Calu3 (cell line): ENCODE data around the gene ULK3. TPM values are rescaled to one million over a fixed set of nuclear protein-coding genes. Genes with fewer than 3 reads are reported as not detected.

Source experiments
- BruUV-seq: library from RNA; stranded (reverse); fragments of 400-500 nt; replicated peaks from 2 replicates; lab custom pipeline; 2021; lab: Mats Ljungman, UMichigan
- CTCF ChIA-PET: fragments of 300-600 bp; sonication (Branson Sonifier 250); formaldehyde crosslinking; loops from one replicate; lab custom pipeline; 2022; ENCODE audit warnings: antibody characterized with exemption; lab: Charles Lee
- DNase-seq: peaks from one replicate; pipeline ENCODE4 v3.0.0; 2022
- H3K27ac Mint-ChIP-seq: one replicate; pipeline ENCODE4 v1.8.0; 2022; ENCODE audit warnings: mixed read lengths; ENCODE audit not compliant: unreplicated experiment
- H3K27me3 Mint-ChIP-seq: one replicate; pipeline ENCODE4 v1.8.0; 2022; ENCODE audit warnings: mixed read lengths; ENCODE audit not compliant: unreplicated experiment
- H3K36me3 Mint-ChIP-seq: one replicate; pipeline ENCODE4 v1.8.0; 2022; ENCODE audit warnings: mild to moderate bottlenecking, moderate library complexity, mixed read lengths; ENCODE audit not compliant: insufficient read depth, unreplicated experiment
- H3K4me1 Mint-ChIP-seq: one replicate; pipeline ENCODE4 v1.8.0; 2022; ENCODE audit warnings: mild to moderate bottlenecking, low read depth, mixed read lengths; ENCODE audit not compliant: unreplicated experiment
- H3K4me3 Mint-ChIP-seq: one replicate; pipeline ENCODE4 v1.8.0; 2022; ENCODE audit warnings: mild to moderate bottlenecking, low read depth, moderate library complexity, mixed read lengths; ENCODE audit not compliant: unreplicated experiment
- H3K9me3 Mint-ChIP-seq: one replicate; pipeline ENCODE4 v1.8.0; 2022; ENCODE audit warnings: low read depth, mixed read lengths; ENCODE audit not compliant: unreplicated experiment
- intact Hi-C: fragments of 100-400 bp; cut with micrococcal nuclease; formaldehyde crosslinking; loops from one replicate; pipeline ENCODE4 v1.10.0; 2022; ENCODE audit not compliant: unreplicated experiment
- total RNA-seq: library from RNA; stranded (reverse); gene quantifications from 2 replicates; pipeline ENCODE4 v1.2.3, GENCODE V29; 2022
- TF ChIP-seq, protein P1 (sequence below): fragments of 200-600 bp; IDR thresholded peaks from one replicate; pipeline ENCODE4 v1.8.0; 2022; ENCODE audit warnings: antibody characterized with exemption; ENCODE audit not compliant: unreplicated experiment

ULK3 gene
- total RNA-seq, 1 experiment from 2014 or later: 33.8 TPM

DNA sequence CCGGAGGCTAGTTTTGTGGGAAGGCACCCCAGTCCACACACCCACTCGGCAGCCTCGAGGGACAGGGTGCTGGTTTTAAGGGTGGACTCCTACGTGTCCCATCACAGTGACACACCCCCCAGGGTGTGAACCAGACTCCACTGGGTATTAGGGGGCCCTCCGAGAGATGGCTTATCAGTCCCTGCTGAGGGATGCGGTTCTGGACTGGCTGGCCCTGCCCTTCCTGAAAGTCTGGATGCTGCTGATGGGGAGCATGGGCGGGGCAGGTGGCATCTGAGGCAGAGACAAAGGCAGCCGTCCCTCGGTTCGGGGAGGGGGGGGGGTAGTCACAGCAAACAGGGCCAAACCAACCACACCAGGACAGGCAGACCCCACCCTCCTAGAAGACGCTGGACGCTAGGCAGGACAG lies 939 bp upstream of the ULK3 start:
- BruUV-seq: TSS peak; percentile 35
- no peaks in the 10 kb centered on the region for H3K9me3 Mint-ChIP-seq
- no peaks in the 10 kb centered on the region for H3K27me3 Mint-ChIP-seq
- TF ChIP-seq, protein P1, sequence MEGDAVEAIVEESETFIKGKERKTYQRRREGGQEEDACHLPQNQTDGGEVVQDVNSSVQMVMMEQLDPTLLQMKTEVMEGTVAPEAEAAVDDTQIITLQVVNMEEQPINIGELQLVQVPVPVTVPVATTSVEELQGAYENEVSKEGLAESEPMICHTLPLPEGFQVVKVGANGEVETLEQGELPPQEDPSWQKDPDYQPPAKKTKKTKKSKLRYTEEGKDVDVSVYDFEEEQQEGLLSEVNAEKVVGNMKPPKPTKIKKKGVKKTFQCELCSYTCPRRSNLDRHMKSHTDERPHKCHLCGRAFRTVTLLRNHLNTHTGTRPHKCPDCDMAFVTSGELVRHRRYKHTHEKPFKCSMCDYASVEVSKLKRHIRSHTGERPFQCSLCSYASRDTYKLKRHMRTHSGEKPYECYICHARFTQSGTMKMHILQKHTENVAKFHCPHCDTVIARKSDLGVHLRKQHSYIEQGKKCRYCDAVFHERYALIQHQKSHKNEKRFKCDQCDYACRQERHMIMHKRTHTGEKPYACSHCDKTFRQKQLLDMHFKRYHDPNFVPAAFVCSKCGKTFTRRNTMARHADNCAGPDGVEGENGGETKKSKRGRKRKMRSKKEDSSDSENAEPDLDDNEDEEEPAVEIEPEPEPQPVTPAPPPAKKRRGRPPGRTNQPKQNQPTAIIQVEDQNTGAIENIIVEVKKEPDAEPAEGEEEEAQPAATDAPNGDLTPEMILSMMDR: no peak
- H3K36me3 Mint-ChIP-seq: peaks cover 63% of the 10 kb centered on the region
- H3K4me1 Mint-ChIP-seq: no peaks in the 10 kb centered on the region
- H3K27ac Mint-ChIP-seq: peak overlapping the region; percentile 52
- no peak for DNase-seq
- H3K4me3 Mint-ChIP-seq: peak overlapping the region; percentile 80
- intact Hi-C loops: no loop called here
- CTCF ChIA-PET: interaction anchor here (1.9 kb wide), 1 partner anchor 58 kb away, joined by 9 read pairs; no protein-coding TSS in a partner anchor

DNA sequence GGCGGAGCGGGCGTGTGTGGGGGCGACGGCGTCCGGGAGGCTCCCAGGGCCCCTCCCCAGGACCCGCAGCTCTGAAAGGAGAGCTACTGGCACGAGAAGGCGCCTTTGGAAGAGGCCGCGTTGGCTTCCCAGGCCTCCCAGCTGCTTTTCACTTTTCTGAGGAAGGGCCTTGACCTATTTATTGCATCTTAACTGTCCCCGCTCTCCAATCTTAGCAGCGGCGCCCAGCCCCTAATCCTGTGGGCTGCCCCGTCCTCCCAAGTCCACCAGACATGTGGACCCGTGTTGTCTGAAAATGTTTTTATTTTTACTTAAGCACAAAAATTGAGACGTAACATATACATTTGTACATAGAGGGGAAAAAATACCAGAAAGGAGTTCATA lies 481 bp upstream of the ULK3 start:
- peak overlapping the region; percentile 52 for H3K27ac Mint-ChIP-seq
- TSS peak; percentile 82 for BruUV-seq
- no peaks in the 10 kb centered on the region for H3K27me3 Mint-ChIP-seq
- peak overlapping the region; percentile 80 for H3K4me3 Mint-ChIP-seq
- CTCF ChIA-PET: interaction anchor here (0.9 to 1.9 kb wide), 4 partner anchors 14 to 180 kb away, joined by 3 to 9 read pairs (median 4); partner anchors contain the start of gene PPCDC
- H3K36me3 Mint-ChIP-seq: peaks cover 60% of the 10 kb centered on the region
- H3K9me3 Mint-ChIP-seq: no peaks in the 10 kb centered on the region
- no peaks in the 10 kb centered on the region for H3K4me1 Mint-ChIP-seq
- DNase-seq: no peak
- intact Hi-C loops: no loop called here
- TF ChIP-seq, protein P1: no peak

DNA sequence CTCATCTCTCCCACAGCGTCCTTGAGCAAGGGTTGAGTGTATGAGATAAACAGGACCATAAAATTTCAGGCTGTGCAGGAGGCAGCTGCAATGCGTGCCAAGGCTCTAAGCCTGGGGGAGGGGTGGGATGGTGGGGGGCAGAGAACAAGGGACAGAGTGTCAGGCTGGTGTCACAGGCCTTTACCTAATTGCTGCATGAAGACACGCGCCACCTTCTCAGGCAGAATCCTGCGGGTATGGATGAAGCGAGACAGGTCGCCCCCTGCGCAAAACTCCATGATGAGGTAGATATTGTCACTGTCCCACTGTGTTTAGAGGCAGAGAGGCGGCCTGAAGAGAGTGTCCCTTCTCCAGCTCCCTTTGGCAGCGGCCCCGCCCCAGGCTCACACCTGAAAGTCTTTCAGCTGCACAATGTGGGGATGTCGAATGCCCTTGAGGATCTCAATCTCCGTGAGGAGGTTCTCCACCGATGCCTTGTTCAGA lies 1.0 kb downstream of the ULK3 start:
- CTCF ChIA-PET: interaction anchor here (0.5 to 1.9 kb wide), 5 partner anchors 15 to 73 kb away, joined by 3 to 9 read pairs (median 4); no protein-coding TSS in a partner anchor
- Mint-ChIP-seq H3K9me3 (no peaks in the 10 kb centered on the region), H3K36me3 (peaks cover 46% of the 10 kb centered on the region), H3K4me1 (no peaks in the 10 kb centered on the region), H3K4me3 (peak overlapping the region; percentile 80), H3K27ac (peak overlapping the region; percentile 52), H3K27me3 (no peaks in the 10 kb centered on the region)
- TSS peak; percentile 16 for BruUV-seq
- no peak for DNase-seq
- intact Hi-C loops: no loop called here
- TF ChIP-seq, protein P1: no peak

DNA sequence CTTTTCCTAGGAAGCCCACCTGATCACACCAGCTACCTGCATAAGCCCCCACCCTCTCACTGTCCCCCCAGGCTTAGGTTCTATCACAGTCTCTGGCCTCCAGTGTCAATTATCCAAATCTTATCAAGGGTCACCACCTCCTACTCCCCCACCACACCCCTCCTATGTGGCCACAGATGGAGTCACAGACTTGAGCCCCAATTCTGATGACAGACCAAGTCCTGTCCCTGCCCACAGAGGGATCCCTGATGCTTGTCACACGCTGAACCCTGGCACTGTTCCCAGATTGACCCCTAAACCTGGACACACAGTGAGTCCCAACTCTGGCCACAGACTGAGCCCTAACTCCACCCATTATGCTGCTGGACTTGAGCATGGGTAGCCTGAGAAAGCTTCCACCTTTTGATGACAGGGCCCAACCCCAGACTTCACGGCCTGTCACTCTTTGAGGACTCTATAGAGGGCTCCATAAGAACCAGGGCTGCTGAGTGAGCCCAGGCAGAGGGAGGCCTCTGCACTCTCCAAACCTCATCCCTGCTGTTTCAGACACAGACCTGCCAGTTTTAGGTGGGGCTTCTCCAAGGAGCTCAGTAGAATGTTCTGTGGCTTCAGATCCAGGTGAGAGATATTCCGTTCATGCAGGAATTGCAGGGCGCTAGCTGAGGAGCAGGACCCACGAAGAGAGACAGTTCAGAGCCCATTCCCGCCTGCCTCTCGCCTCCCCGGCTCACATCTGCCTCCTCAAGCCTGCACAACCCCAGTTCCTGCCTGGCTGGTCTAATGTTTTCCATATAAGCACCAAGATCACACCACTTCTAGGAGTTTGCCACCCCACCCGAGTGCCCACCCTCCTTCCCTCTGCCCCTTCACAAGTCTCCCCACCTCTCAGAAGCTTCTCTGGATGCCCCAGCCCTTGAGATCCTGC lies 1.8 kb downstream of the ULK3 start:
- Mint-ChIP-seq H3K9me3 (no peaks in the 10 kb centered on the region), H3K27me3 (no peaks in the 10 kb centered on the region), H3K27ac (no peak overlapping the region), H3K36me3 (peaks cover 39% of the 10 kb centered on the region), H3K4me3 (peak overlapping the region; percentile 80), H3K4me1 (no peaks in the 10 kb centered on the region)
- DNase-seq: no peak
- CTCF ChIA-PET: interaction anchor here (0.5 to 0.9 kb wide), 3 partner anchors 10 to 38 kb away, joined by 3 to 5 read pairs (median 4); no protein-coding TSS in a partner anchor
- intact Hi-C loops: no loop called here
- no TSS peak for BruUV-seq
- TF ChIP-seq, protein P1: no peak
